GM20431 (cell line): Measurements from ENCODE around the gene IL16.

Experiments
- in situ Hi-C: fragments of 300-500 bp; cut with MseI, MboI; formaldehyde crosslinking; loops from one replicate; pipeline ENCODE4 v1.15.0; 2020; ENCODE audit warnings: low sequenced_read_pairs; ENCODE audit not compliant: unreplicated experiment

Gene IL16

DNA sequence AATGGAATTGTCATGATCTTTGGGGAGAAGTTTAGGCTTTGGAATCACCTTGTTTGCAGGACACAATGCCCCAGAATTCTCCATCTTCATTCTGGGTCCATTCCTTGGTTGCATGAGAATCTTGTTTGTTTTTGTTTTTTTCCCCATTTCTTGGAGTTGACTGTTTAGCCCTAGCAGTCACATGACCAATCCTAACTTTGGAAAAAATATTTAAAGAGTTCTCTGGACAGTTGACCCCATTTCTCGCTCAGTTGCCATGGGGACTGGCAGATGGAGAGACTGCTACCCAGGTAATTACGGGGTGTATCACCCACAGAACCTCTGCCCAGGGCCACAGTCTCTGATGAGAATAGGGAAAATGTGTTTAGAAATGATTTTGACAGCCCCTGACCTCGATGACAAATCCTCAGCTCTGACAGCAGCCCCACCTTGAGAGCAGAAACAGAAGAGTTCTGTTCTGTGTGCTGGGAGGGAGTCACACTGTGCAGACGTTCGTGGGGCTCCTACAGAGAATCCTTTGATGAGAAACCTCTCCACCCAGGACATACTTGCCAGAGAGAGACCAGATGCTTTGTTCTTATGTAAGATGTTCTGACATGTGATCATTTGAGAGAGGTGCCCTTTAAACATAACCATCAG is 57.7 kb downstream of the IL16 start:
- in situ Hi-C loops: loop anchor here (25.0 kb wide), 1 partner anchor 267 kb away; the partner anchor contains the start of gene MESD

DNA sequence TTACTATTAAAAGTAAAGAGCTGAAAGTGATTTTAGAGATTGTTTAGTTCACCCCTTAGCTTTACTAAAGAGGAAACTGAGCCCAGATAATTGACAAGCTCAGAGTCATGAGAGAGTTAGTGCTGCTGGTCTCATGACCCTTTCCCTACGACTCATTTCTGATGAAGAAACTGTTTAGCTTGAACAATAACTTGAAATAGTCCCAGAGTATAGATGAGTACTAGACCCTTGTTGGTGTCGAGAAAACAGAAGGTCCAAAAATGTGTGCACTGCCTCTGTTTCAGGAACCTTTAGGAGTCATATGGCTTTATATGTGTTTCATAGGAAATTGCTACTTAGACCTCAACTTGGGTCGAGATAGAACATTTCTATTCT is 58.2 kb downstream of the IL16 start:
- in situ Hi-C loops: loop anchor here (25.0 kb wide), 1 partner anchor 268 kb away; the partner anchor contains the start of gene MESD

GRCh38 chr15:81255315-81255957 is 58.8 kb downstream of the IL16 start:
- in situ Hi-C loops: loop anchor here (25.0 kb wide), 1 partner anchor 268 kb away; the partner anchor contains the start of gene MESD

DNA sequence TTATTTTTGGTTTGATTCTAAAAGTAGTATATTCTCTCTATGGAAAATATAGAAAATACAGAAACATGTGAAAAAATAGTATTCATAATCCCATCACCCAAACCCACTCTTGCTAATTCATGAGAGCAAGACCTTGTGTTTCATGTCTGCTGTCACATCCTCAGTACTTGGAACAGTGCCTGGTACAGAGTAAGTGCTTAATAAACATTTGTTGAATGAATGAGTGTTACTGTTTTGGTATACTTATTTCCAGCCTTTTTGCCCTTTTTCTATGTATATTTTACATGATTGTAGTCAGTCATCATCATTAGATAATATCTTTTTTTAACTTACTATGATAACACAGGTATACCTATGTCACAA is 59.3 kb downstream of the IL16 start:
- in situ Hi-C loops: loop anchor here (25.0 kb wide), 1 partner anchor 269 kb away; the partner anchor contains the start of gene MESD

DNA sequence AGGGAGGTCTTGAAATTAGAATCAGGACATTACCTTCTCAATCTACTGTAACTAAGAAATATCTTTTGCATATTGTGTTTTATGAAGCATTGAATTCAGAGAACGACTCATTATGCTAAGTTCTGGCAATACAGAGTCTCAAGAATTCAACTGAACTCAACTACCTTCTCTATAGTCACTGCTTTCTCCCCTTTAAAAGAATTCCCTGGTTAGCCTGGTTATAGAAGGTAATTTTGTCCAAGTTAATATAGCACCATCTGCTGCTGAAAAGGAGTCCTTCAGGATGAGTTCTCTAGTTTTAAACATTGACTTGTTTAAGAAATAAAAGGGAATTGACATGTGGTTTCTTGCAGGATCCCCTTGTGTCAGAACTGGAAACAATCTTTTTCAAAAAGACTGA is 60.2 kb downstream of the IL16 start:
- in situ Hi-C loops: loop anchor here (25.0 kb wide), 1 partner anchor 270 kb away; the partner anchor contains the start of gene MESD

DNA sequence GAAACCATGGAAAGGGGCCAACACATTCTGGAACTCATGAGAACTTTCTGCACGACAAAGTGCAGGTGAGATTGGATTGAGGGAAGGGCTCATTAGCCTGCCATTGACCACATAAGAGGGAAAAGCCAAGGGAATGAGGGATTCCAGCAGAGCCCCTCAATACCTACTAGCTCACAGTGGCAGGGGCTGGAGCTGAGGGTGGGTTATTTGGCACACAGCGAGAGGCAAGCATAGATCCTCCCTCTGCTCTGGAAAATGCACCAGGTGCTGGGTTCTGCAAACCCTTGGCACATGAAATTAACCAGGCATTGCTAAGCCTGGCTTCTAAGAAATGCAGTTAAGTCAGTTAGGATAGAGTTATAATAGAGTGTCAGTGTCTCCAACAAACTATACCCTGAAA is 60.8 kb downstream of the IL16 start:
- in situ Hi-C loops: loop anchor here (25.0 kb wide), 1 partner anchor 270 kb away; the partner anchor contains the start of gene MESD

GRCh38 chr15:81258455-81258854 is 61.8 kb downstream of the IL16 start:
- in situ Hi-C loops: loop anchor here (25.0 kb wide), 1 partner anchor 271 kb away; the partner anchor contains the start of gene MESD

DNA sequence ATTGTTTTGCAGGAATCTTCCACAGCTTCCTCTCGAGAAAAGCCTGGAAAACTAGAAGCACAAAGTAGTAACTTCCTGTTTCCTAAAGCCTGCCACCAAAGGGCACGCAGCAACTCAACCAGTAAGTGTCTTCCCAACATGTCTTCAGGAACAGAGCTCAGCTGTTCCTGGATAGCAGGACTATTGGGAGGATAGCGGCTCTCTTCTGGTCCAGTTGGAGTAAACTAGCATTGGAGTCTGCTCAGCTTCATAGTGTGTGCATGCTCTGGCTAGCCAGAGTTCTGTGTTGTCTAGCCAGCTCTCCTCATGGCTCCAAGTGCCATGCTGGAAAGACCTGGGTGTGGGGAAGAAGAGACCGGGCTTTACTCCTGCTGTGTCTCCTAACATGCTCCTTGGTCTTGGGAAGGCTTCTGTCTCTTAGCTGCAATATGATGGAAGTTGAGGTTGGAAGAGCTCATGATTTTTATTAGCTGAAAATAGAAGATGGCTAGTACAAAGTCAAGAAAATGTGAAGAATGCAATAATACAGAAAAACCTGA is 63.1 kb downstream of the IL16 start:
- in situ Hi-C loops: loop anchor here (10.0 to 25.0 kb wide), 2 partner anchors 155 to 273 kb away; partner anchors contain the start of gene MESD

GRCh38 chr15:81261172-81261811 is 64.6 kb downstream of the IL16 start:
- in situ Hi-C loops: loop anchor here (10.0 to 25.0 kb wide), 2 partner anchors 156 to 274 kb away; partner anchors contain the start of gene MESD

- in situ Hi-C loops: loop anchor here (10.0 to 25.0 kb wide), 2 partner anchors 159 to 276 kb away; partner anchors contain the start of gene MESD
Measured at GRCh38 chr15:81263477-81263876, 66.8 kb downstream of the IL16 start.

DNA sequence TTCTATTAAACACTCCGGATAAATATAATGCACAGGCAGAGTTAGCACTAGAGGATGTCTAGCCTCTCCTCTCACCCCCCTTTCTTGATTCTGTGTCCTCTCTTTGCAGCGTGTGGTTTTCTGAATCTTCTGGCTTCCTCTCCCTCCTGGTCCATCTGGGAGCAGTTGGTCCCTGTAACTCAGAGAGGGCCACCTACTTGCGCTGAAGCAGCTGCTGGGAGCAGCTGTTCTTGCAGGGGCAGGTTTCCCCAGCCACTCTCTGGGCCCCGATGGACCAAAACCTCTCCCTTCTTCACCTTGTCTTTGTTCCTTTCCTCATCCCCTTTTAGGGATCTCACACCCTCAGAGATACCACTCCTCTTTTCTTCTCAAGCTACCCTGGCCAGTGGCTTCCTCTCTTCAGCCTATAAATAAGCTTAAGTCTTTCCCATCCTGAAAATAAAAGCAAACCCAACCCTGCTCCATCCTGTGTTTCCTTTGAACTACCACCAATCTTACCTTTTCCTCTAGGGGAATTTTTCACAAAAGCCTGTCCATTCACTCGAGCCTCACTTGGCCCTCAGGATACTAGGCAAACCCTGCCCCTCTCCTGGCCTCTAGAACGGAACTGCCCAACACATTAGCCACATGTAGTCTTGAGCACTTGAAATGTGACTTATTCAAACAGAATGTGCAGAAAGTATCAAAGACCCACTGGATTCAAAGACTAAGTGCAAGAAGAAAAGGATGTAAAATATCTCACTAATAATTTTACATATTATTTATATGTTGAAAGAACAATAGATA is 67.6 kb downstream of the IL16 start:
- in situ Hi-C loops: loop anchor here (10.0 to 25.0 kb wide), 2 partner anchors 159 to 277 kb away; partner anchors contain the start of gene MESD

DNA sequence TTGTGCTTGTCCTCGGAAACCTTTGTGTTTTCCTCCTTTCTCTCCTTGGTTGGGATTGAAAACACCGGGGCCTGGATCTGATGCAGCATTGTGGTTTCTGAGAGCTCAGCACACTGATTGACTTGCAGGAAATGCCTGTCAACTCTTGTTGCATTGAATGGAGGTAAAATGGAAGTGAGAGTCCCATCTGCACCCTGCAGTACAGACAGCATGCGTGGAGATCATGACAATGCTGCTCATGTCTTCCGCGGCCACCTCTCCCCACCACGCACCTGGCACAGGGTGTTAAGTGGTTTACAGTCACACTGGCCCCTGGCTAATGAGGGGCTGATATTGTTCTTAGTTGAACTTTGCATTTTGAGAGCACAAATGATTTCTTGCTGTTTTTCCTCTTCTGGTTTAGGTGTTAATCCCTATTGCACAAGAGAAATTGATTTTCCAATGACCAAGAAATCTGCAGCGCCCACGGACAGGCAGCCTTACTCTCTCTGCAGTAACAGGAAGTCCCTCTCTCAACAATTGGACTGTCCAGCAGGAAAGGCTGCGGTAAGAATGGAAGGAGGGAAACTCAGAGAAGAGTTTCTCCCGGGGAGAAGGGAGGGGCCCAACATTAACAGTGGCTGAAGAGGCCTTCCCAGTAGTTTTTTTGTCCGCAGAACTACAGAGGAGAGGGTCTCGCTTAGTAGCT is 68.7 kb downstream of the IL16 start:
- in situ Hi-C loops: loop anchor here (10.0 to 25.0 kb wide), 2 partner anchors 161 to 278 kb away; partner anchors contain the start of gene MESD

DNA sequence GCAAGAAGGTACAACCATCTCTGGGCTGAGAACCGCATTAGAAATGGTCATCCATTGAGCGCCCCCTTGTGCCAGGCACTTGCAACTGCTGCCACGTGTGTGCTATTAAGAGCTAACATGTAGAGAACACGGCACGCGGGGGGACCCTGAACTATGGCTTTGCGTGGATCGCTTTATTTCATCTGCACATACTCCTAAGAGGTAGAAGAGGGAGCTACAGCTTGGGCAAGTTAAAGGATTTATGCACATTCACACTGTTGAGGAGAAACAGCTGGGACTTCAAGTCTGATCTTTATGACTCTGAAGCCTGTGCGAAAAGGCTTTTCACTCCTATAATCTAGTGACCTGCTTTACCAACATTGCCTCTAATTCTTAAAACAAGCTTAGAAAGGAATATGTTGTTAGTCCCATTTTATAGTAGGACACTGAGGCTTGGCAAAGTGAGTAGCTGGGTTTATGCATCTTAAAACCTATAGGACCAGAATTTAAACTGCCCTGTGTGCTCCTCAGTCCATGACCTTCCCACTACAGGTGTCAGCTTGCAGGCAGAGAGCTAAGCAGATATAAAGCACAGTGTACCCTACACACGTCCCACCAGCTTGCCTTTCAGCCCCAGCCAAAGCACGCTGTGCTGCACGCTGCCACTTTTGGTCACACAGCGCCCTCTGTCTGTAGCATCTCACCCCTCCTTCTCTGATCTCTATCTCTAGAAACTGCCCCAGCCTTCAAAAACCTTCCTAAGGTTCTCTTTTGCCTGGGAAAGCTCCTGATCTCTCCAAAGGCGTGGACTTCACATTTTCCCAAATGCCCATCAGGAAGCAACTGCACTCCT is 69.5 kb downstream of the IL16 start:
- in situ Hi-C loops: loop anchor here (10.0 to 25.0 kb wide), 2 partner anchors 161 to 279 kb away; partner anchors contain the start of gene MESD

- in situ Hi-C loops: loop anchor here (10.0 to 25.0 kb wide), 2 partner anchors 164 to 281 kb away; partner anchors contain the start of gene MESD
Measured at GRCh38 chr15:81268340-81268739, 71.7 kb downstream of the IL16 start.

- in situ Hi-C loops: loop anchor here (10.0 to 25.0 kb wide), 2 partner anchors 164 to 282 kb away; partner anchors contain the start of gene MESD
Measured at GRCh38 chr15:81268881-81269601, 72.4 kb downstream of the IL16 start.

DNA sequence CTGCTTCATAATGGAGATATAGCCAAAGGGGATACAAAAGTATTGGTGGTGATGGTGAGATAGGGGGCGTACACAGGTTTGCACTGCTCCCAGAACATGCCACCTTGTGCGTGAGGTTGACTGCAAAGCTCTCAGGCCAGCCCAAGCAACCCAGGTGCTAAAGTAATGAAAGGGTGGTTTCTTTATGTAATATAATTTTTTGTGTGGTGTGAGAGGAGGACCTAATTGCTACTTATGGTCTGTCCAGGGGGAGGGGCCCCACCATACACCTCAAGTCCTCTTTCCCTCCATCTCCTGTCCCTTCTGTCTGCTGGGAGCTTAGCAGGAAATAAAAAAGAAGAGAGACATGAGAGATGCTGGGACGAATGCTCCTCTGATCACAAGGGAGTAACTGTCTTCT is 73.5 kb downstream of the IL16 start:
- in situ Hi-C loops: loop anchor here (10.0 to 25.0 kb wide), 3 partner anchors 65 to 283 kb away; partner anchors contain the start of gene MESD
